BLaER1 treated with 17β-estradiol and CSF1 and Interleukin-3, amounts not matched to agents 10 nM and 100 nM (cell line): Measurements from ENCODE around the gene TCEA2.
A peak's percentile ranks its signal among the peaks of the same experiment; 100 is the strongest.

ENCODE experiments used
- H3K27ac ChIP-seq, 11 experiments: shearing (Covaris generic); formaldehyde crosslinking; 2 replicates each; pipeline ENCODE4 v1.8.1; 2022
- H3K27me3 ChIP-seq, 11 experiments: shearing (Covaris generic); formaldehyde crosslinking; 2 replicates each; pipeline ENCODE4 v1.8.1; 2022
- H3K36me3 ChIP-seq, 11 experiments: shearing (Covaris generic); formaldehyde crosslinking; 2 replicates each; pipeline ENCODE4 v1.8.1; 2022
- H3K4me1 ChIP-seq, 10 experiments: shearing (Covaris generic); formaldehyde crosslinking; 2 replicates each; pipeline ENCODE4 v1.8.1; 2022
- H3K4me2 ChIP-seq, 11 experiments: shearing (Covaris generic); formaldehyde crosslinking; 2 replicates each; pipeline ENCODE4 v1.8.1; 2022
- H3K4me3 ChIP-seq, 10 experiments: shearing (Covaris generic); formaldehyde crosslinking; 2 replicates each; pipeline ENCODE4 v1.8.1; 2022
- H3K9ac ChIP-seq, 11 experiments: shearing (Covaris generic); formaldehyde crosslinking; 2 replicates each; pipeline ENCODE4 v1.8.1; 2022
- H3K9me3 ChIP-seq, 11 experiments: shearing (Covaris generic); formaldehyde crosslinking; replicated peaks in 1 of 11; 2 replicates each; pipeline ENCODE4 v1.8.1; 2022
- H4K20me1 ChIP-seq, 11 experiments: shearing (Covaris generic); formaldehyde crosslinking; 2 replicates each; pipeline ENCODE4 v1.8.1; 2022
- Cebpa-rat ChIP-seq, 11 experiments: shearing (Covaris generic); IDR thresholded peaks; 2 replicates each; pipeline ENCODE4 v1.8.1; 2022

The TCEA2 gene

GRCh38 chr20:64056639-64056888, 6.4 kb upstream of the TCEA2 start:
- peak overlapping the region; percentile 46 to 92 (median 81) for H3K4me2 ChIP-seq
- no peak overlapping the region for H3K4me3 ChIP-seq
- H3K4me1 ChIP-seq: peaks cover 43 to 70% (median 64%) of the 10 kb centered on the region in 10 experiments
- H3K36me3 ChIP-seq: no peaks in the 10 kb centered on the region
- H3K27me3 ChIP-seq: peaks cover 16 to 40% (median 29%) of the 10 kb centered on the region in 11 experiments; a peak in 21 of 22 replicates
- H3K27ac ChIP-seq: peak overlapping the region in 1 of 11 experiments; percentile 26; a peak in 1 of 22 replicates
- H3K9ac ChIP-seq: peak overlapping the region in 3 of 11 experiments; percentile 11 to 52 (median 51); a peak in 3 of 22 replicates
- no peak for TF ChIP-seq Cebpa-rat (IDR thresholded peaks at IDR 0.05)
- no peaks in the 10 kb centered on the region; a peak in 1 of 22 replicates for H4K20me1 ChIP-seq
- H3K9me3 ChIP-seq: no peaks in the 10 kb centered on the region

DNA sequence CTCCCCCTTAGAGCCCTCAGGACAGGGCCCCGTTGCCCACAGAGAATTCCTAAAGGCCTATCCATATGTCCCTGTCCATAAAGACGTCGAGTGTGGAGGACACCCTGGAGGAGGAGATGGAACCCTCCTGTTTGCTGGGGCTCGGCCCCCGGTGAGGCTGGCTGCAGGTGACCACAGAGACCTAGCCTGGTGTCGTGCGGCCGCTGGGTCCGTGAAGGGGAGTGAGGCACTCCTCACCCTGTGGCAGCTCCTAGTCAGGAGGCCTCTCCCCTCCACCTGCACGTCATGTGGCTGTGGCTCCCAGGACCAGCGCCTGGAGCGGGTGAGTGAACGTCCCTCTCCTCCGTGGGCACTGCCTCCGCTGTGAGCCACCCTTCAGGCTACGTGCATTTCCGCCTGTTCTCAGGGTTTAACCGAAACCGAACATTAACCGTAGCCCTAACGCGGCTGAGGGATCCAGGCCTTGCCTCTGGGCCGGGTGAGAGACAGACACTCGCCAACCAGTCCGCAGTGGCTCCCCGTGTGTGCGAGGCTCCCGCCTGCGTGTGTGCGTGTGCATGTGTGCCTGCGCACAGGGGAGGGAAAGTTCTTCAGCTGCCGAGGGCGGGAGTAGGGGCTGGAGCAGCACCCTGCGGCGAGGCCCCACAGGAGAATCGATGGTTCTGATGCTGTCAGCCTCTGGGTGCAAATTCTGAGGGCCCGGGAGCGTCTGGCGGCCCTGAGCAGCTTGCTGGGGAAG, 5.9 kb upstream of the TCEA2 start:
- Histone ChIP-seq H3K4me1 (peaks cover 45 to 68% (median 62%) of the 10 kb centered on the region in 10 experiments), H3K27me3 (peaks cover 11 to 35% (median 24%) of the 10 kb centered on the region in 11 experiments; a peak in 20 of 22 replicates), H3K27ac (peak overlapping the region in 4 of 11 experiments; percentile 6 to 26 (median 17); a peak in 5 of 22 replicates), H3K4me2 (peak overlapping the region; percentile 46 to 92 (median 81)), H3K36me3 (no peaks in the 10 kb centered on the region), H4K20me1 (no peaks in the 10 kb centered on the region; a peak in 1 of 22 replicates), H3K9ac (peak overlapping the region in 8 of 11 experiments; percentile 11 to 52 (median 31); a peak in 9 of 22 replicates), H3K4me3 (no peak overlapping the region), H3K9me3 (no peaks in the 10 kb centered on the region)
- no peak for TF ChIP-seq Cebpa-rat (IDR thresholded peaks at IDR 0.05)

DNA sequence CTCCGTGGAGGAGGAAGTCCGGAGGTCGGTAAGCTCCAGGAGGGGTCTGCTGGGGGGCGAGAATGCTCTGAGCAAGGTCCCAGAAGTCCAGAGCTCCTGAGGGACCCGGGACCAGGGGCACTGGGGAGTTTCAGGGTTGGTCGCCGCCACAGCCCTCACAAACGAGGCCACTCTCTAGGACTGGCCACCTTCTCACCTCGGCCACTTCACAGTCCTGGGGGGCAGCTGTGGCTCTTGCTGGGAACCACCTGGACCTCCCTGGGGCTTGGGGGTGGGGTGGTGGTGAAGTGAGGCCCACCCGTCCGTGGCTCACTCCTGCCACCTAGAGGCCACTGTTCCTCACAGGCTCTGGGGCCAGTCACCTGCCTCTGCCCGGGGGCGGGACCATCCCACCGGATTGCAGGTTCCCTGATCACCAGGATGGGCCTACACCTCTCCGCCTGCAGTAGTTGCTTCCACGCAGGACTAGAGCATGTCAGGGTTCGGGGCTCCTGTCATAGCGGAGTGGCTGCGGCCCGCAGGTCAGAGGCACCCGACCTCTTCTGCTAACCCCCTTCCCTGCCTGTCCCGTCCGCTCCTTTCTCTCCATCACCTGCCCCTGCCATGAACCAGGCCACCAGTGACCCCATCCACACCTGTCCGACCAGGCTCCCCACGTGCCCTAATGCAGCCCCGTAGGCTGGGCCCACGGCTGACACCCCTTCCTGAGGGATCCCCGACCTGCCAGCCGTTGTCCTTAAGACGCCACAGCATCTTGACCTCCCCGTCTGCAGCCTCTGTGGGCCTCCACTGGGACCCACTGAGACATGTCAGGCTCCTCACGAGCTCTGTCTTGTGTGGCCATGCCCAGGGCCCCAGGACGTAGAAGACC, 5.1 kb upstream of the TCEA2 start:
- peaks cover 51 to 69% (median 64%) of the 10 kb centered on the region in 10 experiments for H3K4me1 ChIP-seq
- H3K36me3 ChIP-seq: no peaks in the 10 kb centered on the region
- TF ChIP-seq Cebpa-rat (IDR thresholded peaks at IDR 0.05): no peak
- H3K9ac ChIP-seq: peak overlapping the region in 8 of 11 experiments; percentile 19 to 52 (median 36); a peak in 9 of 22 replicates
- H3K4me2 ChIP-seq: peak overlapping the region; percentile 46 to 92 (median 81)
- no peak overlapping the region; a peak in 1 of 20 replicates for H3K4me3 ChIP-seq
- peak overlapping the region in 4 of 11 experiments; percentile 6 to 26 (median 17); a peak in 5 of 22 replicates for H3K27ac ChIP-seq
- H4K20me1 ChIP-seq: no peaks in the 10 kb centered on the region; a peak in 1 of 22 replicates
- H3K27me3 ChIP-seq: peaks cover 3 to 27% (median 16%) of the 10 kb centered on the region in 11 experiments; a peak in 19 of 22 replicates
- no peaks in the 10 kb centered on the region for H3K9me3 ChIP-seq

GRCh38 chr20:64058536-64058935, 4.5 kb upstream of the TCEA2 start:
- Histone ChIP-seq H3K4me2 (peak overlapping the region in 10 of 11 experiments; percentile 69 to 92 (median 82); a peak in 13 of 22 replicates), H3K4me3 (no peak overlapping the region), H4K20me1 (peaks cover 0 to under 1% (median 0%) of the 10 kb centered on the region in 11 experiments; a peak in 2 of 22 replicates), H3K9ac (peak overlapping the region in 4 of 11 experiments; percentile 19 to 41 (median 27); a peak in 4 of 22 replicates), H3K36me3 (no peaks in the 10 kb centered on the region), H3K27me3 (peaks cover 0 to 20% (median 10%) of the 10 kb centered on the region in 11 experiments; a peak in 14 of 22 replicates), H3K4me1 (peaks cover 50 to 65% (median 60%) of the 10 kb centered on the region in 10 experiments), H3K9me3 (no peaks in the 10 kb centered on the region), H3K27ac (no peak overlapping the region)
- no peak for TF ChIP-seq Cebpa-rat (IDR thresholded peaks at IDR 0.05)

DNA sequence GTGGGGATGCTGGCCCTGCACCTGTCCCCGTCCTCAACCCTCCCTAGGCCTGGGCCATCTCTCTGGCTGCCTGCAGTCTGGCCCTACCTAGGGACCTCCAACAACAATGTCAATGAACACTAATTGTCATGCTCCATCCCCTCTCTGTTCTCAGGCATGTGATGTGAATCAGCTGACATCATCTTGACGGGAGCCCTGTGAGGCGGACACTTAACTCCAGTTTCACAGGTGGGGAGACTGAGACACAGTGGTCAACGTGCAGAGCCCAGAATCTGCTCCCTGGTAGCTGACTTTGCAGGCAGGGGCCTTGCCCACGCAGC, 762 bp upstream of the TCEA2 start:
- no peak for TF ChIP-seq Cebpa-rat (IDR thresholded peaks at IDR 0.05)
- H3K4me1 ChIP-seq: peaks cover 52 to 65% (median 60%) of the 10 kb centered on the region in 10 experiments
- H3K9ac ChIP-seq: peak overlapping the region; percentile 81 to 93 (median 86); a peak in 21 of 22 replicates

GRCh38 chr20:64063389-64064144, 569 bp downstream of the TCEA2 start:
- Histone ChIP-seq H3K9ac (peak overlapping the region; percentile 81 to 93 (median 86)), H3K4me3 (peak overlapping the region; percentile 80 to 97 (median 92)), H3K36me3 (no peaks in the 10 kb centered on the region), H4K20me1 (peaks cover 0 to 26% (median 8%) of the 10 kb centered on the region in 11 experiments; a peak in 12 of 22 replicates), H3K27ac (peak overlapping the region; percentile 66 to 84 (median 79)), H3K9me3 (no peaks in the 10 kb centered on the region), H3K27me3 (no peaks in the 10 kb centered on the region), H3K4me1 (peaks cover 53 to 64% (median 60%) of the 10 kb centered on the region in 10 experiments), H3K4me2 (peak overlapping the region; percentile 92 to 100 (median 98))
- no peak for TF ChIP-seq Cebpa-rat (IDR thresholded peaks at IDR 0.05)

More for the DNA sequence above, 762 bp upstream of the TCEA2 start:
- no peaks in the 10 kb centered on the region for H3K36me3 ChIP-seq
- peak overlapping the region; percentile 92 to 100 (median 98) for H3K4me2 ChIP-seq
- H3K27me3 ChIP-seq: no peaks in the 10 kb centered on the region
- H3K4me3 ChIP-seq: peak overlapping the region in 9 of 10 experiments; percentile 80 to 97 (median 92); a peak in 17 of 20 replicates
- peaks cover 0 to 24% (median 8%) of the 10 kb centered on the region in 11 experiments; a peak in 12 of 22 replicates for H4K20me1 ChIP-seq
- peak overlapping the region in 10 of 11 experiments; percentile 67 to 84 (median 80); a peak in 18 of 22 replicates for H3K27ac ChIP-seq
- H3K9me3 ChIP-seq: no peaks in the 10 kb centered on the region

- TF ChIP-seq Cebpa-rat (IDR thresholded peaks at IDR 0.05): no peak
- Histone ChIP-seq H3K27me3 (no peaks in the 10 kb centered on the region), H3K4me3 (peak overlapping the region; percentile 80 to 97 (median 92); a peak in 19 of 20 replicates), H3K36me3 (no peaks in the 10 kb centered on the region), H4K20me1 (peaks cover 0 to 32% (median 10%) of the 10 kb centered on the region in 11 experiments; a peak in 13 of 22 replicates), H3K9me3 (no peaks in the 10 kb centered on the region), H3K27ac (peak overlapping the region in 6 of 11 experiments; percentile 71 to 81 (median 80); a peak in 9 of 22 replicates), H3K4me1 (peaks cover 60 to 69% (median 66%) of the 10 kb centered on the region in 10 experiments), H3K9ac (peak overlapping the region; percentile 3 to 93 (median 85); a peak in 18 of 22 replicates), H3K4me2 (peak overlapping the region; percentile 92 to 100 (median 98))
Measured at GRCh38 chr20:64064145-64064698, 1.2 kb downstream of the TCEA2 start.
